NOMO-1 (cell line): ENCODE data around the gene ZBTB34.

Experiments used
- DNase-seq, 2 experiments: peaks; one replicate each; lab custom pipeline; 2025; ENCODE audit not compliant: unreplicated experiment in 2 of 2; lab: John Stamatoyannopoulos, UW

Gene ZBTB34

GRCh38 chr9:126915846-126916543 is 55.6 kb downstream of the ZBTB34 start:
- DNase-seq = no peak

GRCh38 chr9:126916909-126917308 is 56.5 kb downstream of the ZBTB34 start:
- DNase-seq = no peak

- DNase-seq = no peak
Observed at GRCh38 chr9:126919193-126919592, 58.8 kb downstream of the ZBTB34 start.

GRCh38 chr9:126925876-126926275 is 65.4 kb downstream of the ZBTB34 start:
- no peak for DNase-seq

- DNase-seq = no peak
Observed at GRCh38 chr9:126926364-126926763, 65.9 kb downstream of the ZBTB34 start.

GRCh38 chr9:126927419-126927818 is 67.0 kb downstream of the ZBTB34 start:
- DNase-seq = no peak

GRCh38 chr9:126932871-126933321 is 72.5 kb downstream of the ZBTB34 start:
- no peak for DNase-seq

- no peak for DNase-seq
Observed at GRCh38 chr9:126933334-126933980, 73.0 kb downstream of the ZBTB34 start.

GRCh38 chr9:126934441-126934840 is 74.0 kb downstream of the ZBTB34 start:
- DNase-seq = no peak
